Measurements from ENCODE around the gene PDCD2.
"Not testable (repeated sequence)": the region's sequence is repeated elsewhere in the genome, so short reads cannot be mapped to it uniquely, and the experiment has no call there.

PDCD2 gene

DNA sequence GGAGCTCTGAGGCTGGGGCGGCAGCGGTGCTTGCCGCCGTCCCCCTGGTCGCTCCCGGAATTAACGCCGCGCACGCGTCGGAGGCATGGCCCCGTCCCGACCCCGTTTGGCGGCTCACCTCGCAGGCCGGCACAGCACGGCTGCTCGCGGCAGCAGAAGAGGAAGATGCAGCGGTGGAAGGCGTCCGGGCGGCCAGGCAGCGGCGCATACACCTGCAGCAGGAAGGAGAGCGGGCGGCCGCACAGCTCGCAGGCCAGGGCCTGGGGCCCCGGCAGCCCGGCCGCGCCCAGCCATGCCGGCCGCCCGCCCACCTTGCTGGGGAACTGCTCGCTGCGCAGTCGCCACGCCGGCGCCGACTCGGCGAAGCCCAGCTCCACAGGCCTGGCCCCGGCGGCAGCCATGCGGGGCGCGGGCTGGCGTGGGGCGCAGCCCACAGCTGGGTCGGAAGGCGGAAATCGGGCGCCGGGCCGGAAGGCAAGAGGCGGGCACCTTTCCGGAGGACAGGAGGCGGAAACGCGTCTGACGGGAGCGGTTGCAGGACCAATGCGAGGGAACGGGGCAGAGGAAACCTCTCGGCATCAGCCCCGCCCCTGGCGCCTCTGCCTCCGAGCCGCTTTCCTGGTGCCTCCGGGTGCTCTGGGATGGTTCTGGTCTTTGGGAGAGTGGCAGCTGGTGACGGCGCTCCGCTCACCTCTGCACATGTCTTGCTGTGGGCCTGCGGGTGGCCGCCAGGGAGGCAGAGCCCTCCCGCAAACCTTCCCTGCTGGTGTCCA, at the start of gene PDCD2:
PDCD2 (minus strand) TSS at position 457 of the 773 bp plus-strand sequence; CDS start at position 401, 56 bp downstream.
- DNase-seq: peak; percentile 93 to 96 (median 94)

GRCh38 chr6:170616020-170616554, 31.6 kb upstream of the PDCD2 start:
- DNase-seq: not testable (repeated sequence)

GRCh38 chr6:170612256-170612804, 27.9 kb upstream of the PDCD2 start:
- DNase-seq: not testable (repeated sequence)

- DNase-seq: not testable (repeated sequence)
Measured at GRCh38 chr6:170609225-170609624, 24.8 kb upstream of the PDCD2 start.

GRCh38 chr6:170605574-170606259, 21.3 kb upstream of the PDCD2 start:
- no peak for DNase-seq

GRCh38 chr6:170597278-170597677, 12.8 kb upstream of the PDCD2 start:
- DNase-seq: no peak

DNA sequence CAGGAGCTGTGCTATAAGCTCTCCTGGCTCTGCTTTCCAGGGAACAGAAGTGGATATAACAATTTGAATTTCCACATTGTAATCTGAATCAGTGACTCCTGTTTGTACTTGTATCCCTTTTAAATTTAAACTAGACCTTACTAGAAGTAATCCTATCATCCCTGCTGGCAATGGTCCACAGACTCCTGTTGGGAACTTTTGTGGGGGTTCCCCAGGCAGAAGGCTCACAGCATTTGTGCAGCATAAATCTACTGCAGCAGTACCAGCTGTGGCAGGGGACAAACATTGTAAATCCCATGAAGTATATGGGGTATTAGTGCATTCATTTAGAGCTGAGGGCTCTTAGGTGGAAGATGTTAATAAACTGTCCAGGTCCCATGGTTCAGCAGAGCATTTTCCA, 12.0 kb upstream of the PDCD2 start:
- peak in 1 of 3 donors; percentile 20 for DNase-seq

- DNase-seq: no peak
Measured at GRCh38 chr6:170590725-170591124, 6.3 kb upstream of the PDCD2 start.

- no peak for DNase-seq
Measured at GRCh38 chr6:170584954-170585498, 589 bp upstream of the PDCD2 start.

GRCh38 chr6:170583756-170584180, 669 bp downstream of the PDCD2 start:
- DNase-seq: no peak

- DNase-seq: no peak
Measured at GRCh38 chr6:170578909-170579308, 5.5 kb downstream of the PDCD2 start.

- DNase-seq: no peak
Measured at GRCh38 chr6:170575250-170575649, 9.2 kb downstream of the PDCD2 start.

- no peak for DNase-seq
Measured at GRCh38 chr6:170572704-170573466, 11.6 kb downstream of the PDCD2 start.

GRCh38 chr6:170564936-170565530, 19.4 kb downstream of the PDCD2 start:
- no peak for DNase-seq

- DNase-seq: no peak
Measured at GRCh38 chr6:170561555-170561954, 22.9 kb downstream of the PDCD2 start.

DNA sequence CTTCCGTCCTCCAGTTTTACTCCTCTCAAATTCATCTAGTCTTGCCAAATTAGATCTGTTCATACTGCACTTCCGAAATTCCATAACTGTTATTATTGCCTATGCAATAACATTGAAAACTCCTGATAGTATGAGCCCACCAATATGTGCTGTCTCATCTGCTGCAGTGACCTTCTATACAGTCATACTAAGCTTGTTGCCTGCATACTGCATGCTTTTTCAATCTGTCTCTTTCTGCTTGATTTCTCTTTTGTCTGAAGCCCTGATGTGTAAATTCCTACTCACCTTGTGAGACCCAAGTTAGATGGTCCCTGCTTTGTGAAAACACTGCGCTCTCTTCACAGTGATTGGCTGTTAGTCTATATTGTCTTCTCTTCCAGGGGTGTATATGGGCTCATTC, 29.1 kb downstream of the PDCD2 start:
- no peak for DNase-seq

DNA sequence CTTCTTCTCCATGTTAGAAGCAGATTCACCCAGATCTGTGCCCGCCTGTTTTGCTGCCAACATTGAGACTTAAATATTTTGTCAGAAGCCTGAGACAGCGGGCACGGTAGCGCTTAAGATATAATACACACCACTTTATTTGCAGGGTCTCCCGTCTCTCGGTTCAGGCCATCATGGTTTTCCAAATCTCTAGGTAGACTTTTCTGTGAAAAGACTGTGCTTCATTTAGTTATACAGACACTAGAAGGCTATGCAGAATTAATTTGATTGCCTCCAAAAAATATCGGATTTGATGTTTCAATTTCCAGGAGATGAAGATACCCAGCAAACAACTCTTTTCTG, 29.7 kb downstream of the PDCD2 start:
- DNase-seq: no peak

DNA sequence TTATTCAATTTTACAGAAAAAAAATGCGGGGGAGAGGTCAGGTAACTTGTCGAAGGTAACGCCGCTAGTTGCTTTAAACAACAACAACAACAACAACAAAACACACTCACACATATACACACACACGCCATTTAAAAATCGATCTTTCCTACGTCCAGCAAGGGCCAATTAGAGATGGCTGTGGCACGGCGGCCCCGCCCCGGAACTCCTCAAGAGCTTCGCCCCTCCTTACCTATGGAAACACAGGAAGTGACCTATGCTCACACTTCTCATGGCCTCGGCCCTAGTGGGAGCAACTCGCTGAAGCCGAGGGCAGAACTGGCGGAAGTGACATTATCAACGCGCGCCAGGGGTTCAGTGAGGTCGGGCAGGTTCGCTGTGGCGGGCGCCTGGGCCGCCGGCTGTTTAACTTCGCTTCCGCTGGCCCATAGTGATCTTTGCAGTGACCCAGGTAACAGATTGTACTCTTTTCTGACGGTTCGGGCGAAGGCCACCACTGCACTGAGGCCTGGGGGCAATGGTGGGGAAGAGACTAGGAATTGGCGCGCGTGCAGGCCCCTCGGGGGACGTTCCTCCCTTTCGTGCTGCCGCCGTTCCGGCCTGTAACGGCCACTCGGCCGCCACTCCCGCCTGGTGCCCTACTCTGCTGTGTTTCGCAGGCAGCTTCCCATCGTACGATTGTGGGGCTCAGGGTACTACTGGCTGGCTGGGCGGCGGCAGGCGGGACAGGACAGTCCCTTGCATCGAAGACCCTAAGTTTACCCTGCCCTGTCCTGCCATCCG, 30.2 kb downstream of the PDCD2 start, which contains the start of gene TBP:
TBP (plus strand) TSS at position 357 of the 783 bp plus-strand sequence. CDS start 2,661 bp downstream, outside the sequence.
- peak; percentile 98 to 99 (median 99) for DNase-seq

GRCh38 chr6:170553534-170554012, 30.9 kb downstream of the PDCD2 start:
- DNase-seq: peak in 2 of 3 donors; percentile 57

DNA sequence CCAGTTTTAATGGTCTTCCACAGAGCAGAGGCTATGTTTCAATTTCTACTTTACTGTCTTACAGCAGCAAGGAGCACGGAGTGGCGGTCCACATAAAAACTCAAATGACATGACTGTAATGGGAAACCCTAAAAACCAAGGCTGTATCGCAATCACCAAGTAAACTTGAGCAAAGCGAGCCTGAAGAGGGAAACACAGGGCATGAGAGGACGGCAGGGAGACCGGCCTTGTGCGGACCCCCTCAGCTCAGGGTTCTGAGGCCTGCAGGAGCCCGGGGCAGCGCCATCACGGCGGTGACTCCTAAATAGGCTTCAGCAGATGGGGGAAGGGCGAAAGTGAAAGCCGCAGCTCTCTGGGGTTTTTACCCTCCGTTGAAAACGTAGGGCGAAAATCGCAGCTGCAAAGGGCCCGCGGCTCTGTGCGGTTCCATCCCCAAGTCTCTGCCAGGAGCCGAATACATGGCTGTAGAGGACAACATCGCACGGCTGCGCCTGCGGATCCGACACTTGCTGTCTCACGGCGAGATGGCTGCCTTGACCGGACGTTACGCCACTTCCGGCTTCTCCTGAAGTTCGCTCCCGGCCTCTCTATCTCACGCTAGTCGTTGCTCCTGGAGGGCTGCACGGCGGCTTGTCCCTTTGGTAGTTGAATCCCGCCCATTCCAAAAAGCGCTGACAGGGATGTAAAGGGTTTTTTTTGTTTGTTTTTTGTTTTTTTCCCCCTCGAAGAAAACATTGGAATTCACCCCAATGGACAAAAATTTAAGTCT, 31.5 kb downstream of the PDCD2 start, which contains the start of gene PSMB1:
PSMB1 (minus strand) TSS at position 543 of the 769 bp plus-strand sequence; CDS start at position 478, 65 bp downstream.
- DNase-seq: peak; percentile 95 to 97 (median 97)

All from suppressor macrophage treated with lipopolysaccharide for 1 hour (primary cell).